K562 (cell line): ENCODE data around the gene KCTD7.
"Not testable (repeated sequence)": the region's sequence is repeated elsewhere in the genome, so short reads cannot be mapped to it uniquely, and the experiment has no call there.

ENCODE experiments used
- NFE2L1 ChIP-seq: fragments of 450-650 bp; IDR thresholded peaks from 2 replicates; pipeline ENCODE4 v1.6.1; 2016; ENCODE audit warnings: missing genetic modification characterization, low read depth, mild to moderate bottlenecking, missing compliant biosample characterization, moderate library complexity, borderline replicate concordance
- PCBP1 ChIP-seq: fragments of 200-400 bp; formaldehyde crosslinking; IDR thresholded peaks from 2 replicates; pipeline ENCODE4 v1.6.1; 2018; ENCODE audit warnings: mild to moderate bottlenecking, low read depth, low read length; ENCODE audit not compliant: poor library complexity, severe bottlenecking
- POLR2AphosphoS2 ChIP-seq: IDR thresholded peaks from 2 replicates; pipeline ENCODE4 v1.6.1; 2012; ENCODE audit warnings: low read length, improper control_type of control experiment
- RAD21 ChIP-seq, 2 experiments: fragments of 250-450 bp in 1 of 2; fragments of 450-650 bp in 1 of 2; sonication (Bioruptor Pico) in 1 of 2; formaldehyde crosslinking in 1 of 2; IDR thresholded peaks in 1 of 2; conservative IDR thresholded peaks in 1 of 2; 2 replicates each; pipeline versions ENCODE4 v1.4.0 to v1.8.0; 2020 to 2022; ENCODE audit warnings: mild to moderate bottlenecking in 2 of 2, moderate library complexity in 1 of 2
- TBP ChIP-seq: optimal IDR thresholded peaks from 2 replicates; pipeline ENCODE3; 2011; ENCODE audit warnings: low read depth, low read length, improper control_type of control experiment
- YY1 ChIP-seq, 3 experiments: IDR thresholded peaks; 2 replicates each; pipeline ENCODE4 v1.6.1; 2011; ENCODE audit warnings: low read length in 2 of 3, mild to moderate bottlenecking in 2 of 3, moderate library complexity in 2 of 3, borderline replicate concordance in 1 of 3, control low read depth in 1 of 3, low read depth in 1 of 3; ENCODE audit not compliant: insufficient read depth in 3 of 3, insufficient replicate concordance in 2 of 3, control insufficient read depth in 1 of 3, insufficient read length in 1 of 3; ENCODE audit errors: extremely low read depth in 1 of 3
- ZFX ChIP-seq: sonication (generic); formaldehyde crosslinking; IDR thresholded peaks from 2 replicates; pipeline ENCODE4 v1.8.0; 2022; ENCODE audit warnings: mild to moderate bottlenecking, missing genetic modification reagents, moderate library complexity
- ZNF41 ChIP-seq: fragments of 250-450 bp; sonication (Bioruptor Pico); conservative IDR thresholded peaks from 2 replicates; pipeline ENCODE4 v1.4.0; 2020; ENCODE audit warnings: mild to moderate bottlenecking
- ZSCAN29 ChIP-seq: fragments of 450-650 bp; IDR thresholded peaks from 2 replicates; pipeline ENCODE4 v1.6.1; 2017
- TF ChIP-seq, protein P1 (sequence below), 3 experiments: IDR thresholded peaks in 2 of 3; conservative IDR thresholded peaks in 1 of 3; 2 replicates each; pipeline ENCODE4 v1.5.1; 2011 to 2012; ENCODE audit warnings: low read length in 3 of 3, mild to moderate bottlenecking in 3 of 3, control low read depth in 2 of 3, improper control_type of control experiment in 1 of 3, inconsistent platforms in 1 of 3, low read depth in 1 of 3, mixed read lengths in 1 of 3, moderate library complexity in 1 of 3; ENCODE audit not compliant: insufficient read depth in 2 of 3
- TF ChIP-seq, protein P2 (sequence below): sonication (generic); formaldehyde crosslinking; IDR thresholded peaks from 2 replicates; pipeline ENCODE4 v1.8.0; 2022; ENCODE audit warnings: mild to moderate bottlenecking, missing genetic modification reagents
- TF ChIP-seq, protein P3 (sequence below): sonication (generic); formaldehyde crosslinking; IDR thresholded peaks from 2 replicates; pipeline ENCODE4 v1.8.0; 2022; ENCODE audit warnings: missing genetic modification reagents, mild to moderate bottlenecking, moderate library complexity, borderline replicate concordance
- TF ChIP-seq, protein P4 (sequence below): sonication (generic); formaldehyde crosslinking; IDR thresholded peaks from 2 replicates; pipeline ENCODE4 v1.8.0; 2022; ENCODE audit warnings: mild to moderate bottlenecking, low read depth, missing genetic modification reagents
- TF ChIP-seq, protein P5 (sequence below), 2 experiments: fragments of 450-650 bp; formaldehyde crosslinking in 1 of 2; IDR thresholded peaks; 2 replicates each; pipeline versions ENCODE4 v1.4.0 to v1.6.1; 2014 to 2020; ENCODE audit warnings: mild to moderate bottlenecking in 2 of 2, borderline replicate concordance in 1 of 2, low read depth in 1 of 2

DNA sequence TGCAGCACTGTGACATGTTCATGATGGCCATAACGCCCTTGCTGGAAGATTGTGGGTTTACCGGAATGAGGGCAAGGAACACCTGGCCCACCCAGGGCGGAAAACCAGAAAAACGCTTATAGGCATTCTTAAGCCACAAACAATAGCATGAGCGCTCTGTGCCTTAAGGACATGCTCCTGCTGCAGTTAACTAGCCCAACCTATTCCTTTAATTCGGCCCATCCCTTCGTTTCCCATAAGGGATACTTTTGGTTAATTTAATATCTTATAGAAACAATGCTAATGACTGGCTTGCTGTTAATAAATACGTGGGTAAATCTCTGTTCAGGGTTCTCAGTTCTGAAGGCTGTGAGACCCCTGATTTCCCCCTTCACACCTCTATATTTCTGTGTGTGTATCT, 34.6 kb upstream of the KCTD7 start:
- TF ChIP-seq, protein P1, sequence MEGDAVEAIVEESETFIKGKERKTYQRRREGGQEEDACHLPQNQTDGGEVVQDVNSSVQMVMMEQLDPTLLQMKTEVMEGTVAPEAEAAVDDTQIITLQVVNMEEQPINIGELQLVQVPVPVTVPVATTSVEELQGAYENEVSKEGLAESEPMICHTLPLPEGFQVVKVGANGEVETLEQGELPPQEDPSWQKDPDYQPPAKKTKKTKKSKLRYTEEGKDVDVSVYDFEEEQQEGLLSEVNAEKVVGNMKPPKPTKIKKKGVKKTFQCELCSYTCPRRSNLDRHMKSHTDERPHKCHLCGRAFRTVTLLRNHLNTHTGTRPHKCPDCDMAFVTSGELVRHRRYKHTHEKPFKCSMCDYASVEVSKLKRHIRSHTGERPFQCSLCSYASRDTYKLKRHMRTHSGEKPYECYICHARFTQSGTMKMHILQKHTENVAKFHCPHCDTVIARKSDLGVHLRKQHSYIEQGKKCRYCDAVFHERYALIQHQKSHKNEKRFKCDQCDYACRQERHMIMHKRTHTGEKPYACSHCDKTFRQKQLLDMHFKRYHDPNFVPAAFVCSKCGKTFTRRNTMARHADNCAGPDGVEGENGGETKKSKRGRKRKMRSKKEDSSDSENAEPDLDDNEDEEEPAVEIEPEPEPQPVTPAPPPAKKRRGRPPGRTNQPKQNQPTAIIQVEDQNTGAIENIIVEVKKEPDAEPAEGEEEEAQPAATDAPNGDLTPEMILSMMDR (IDR thresholded peaks at IDR 0.05 in 2 of 3, conservative IDR thresholded peaks at IDR 0.05 in 1 of 3; ENCODE audit: insufficient read depth in 2 of 3, low read depth in 1 of 3, low read length in 3 of 3), result not testable (repeated sequence)
- TF ChIP-seq, protein P2, sequence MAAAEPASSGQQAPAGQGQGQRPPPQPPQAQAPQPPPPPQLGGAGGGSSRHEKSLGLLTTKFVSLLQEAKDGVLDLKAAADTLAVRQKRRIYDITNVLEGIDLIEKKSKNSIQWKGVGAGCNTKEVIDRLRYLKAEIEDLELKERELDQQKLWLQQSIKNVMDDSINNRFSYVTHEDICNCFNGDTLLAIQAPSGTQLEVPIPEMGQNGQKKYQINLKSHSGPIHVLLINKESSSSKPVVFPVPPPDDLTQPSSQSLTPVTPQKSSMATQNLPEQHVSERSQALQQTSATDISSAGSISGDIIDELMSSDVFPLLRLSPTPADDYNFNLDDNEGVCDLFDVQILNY, result not testable (repeated sequence)
- TF ChIP-seq NFE2L1; ZNF41 (CRISPR knock-in tag); PCBP1; ZFX (CRISPR knock-in tag); YY1 (IDR thresholded peaks at IDR 0.05; ENCODE audit: borderline replicate concordance in 1 of 3, control insufficient read depth in 1 of 3, extremely low read depth in 1 of 3, insufficient read depth in 3 of 3, insufficient read length in 1 of 3, insufficient replicate concordance in 2 of 3, low read depth in 1 of 3, low read length in 2 of 3); RAD21 (CRISPR knock-in tag; conservative IDR thresholded peaks at IDR 0.05 in 1 of 2, IDR thresholded peaks at IDR 0.05 in 1 of 2); TBP; ZSCAN29; POLR2AphosphoS2: not testable (repeated sequence)
- TF ChIP-seq, protein P3, sequence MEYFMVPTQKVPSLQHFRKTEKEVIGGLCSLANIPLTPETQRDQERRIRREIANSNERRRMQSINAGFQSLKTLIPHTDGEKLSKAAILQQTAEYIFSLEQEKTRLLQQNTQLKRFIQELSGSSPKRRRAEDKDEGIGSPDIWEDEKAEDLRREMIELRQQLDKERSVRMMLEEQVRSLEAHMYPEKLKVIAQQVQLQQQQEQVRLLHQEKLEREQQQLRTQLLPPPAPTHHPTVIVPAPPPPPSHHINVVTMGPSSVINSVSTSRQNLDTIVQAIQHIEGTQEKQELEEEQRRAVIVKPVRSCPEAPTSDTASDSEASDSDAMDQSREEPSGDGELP (CRISPR knock-in tag), result not testable (repeated sequence)
- TF ChIP-seq, protein P4, sequence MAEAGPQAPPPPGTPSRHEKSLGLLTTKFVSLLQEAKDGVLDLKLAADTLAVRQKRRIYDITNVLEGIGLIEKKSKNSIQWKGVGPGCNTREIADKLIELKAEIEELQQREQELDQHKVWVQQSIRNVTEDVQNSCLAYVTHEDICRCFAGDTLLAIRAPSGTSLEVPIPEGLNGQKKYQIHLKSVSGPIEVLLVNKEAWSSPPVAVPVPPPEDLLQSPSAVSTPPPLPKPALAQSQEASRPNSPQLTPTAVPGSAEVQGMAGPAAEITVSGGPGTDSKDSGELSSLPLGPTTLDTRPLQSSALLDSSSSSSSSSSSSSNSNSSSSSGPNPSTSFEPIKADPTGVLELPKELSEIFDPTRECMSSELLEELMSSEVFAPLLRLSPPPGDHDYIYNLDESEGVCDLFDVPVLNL (CRISPR knock-in tag), result not testable (repeated sequence)
- TF ChIP-seq, protein P5, sequence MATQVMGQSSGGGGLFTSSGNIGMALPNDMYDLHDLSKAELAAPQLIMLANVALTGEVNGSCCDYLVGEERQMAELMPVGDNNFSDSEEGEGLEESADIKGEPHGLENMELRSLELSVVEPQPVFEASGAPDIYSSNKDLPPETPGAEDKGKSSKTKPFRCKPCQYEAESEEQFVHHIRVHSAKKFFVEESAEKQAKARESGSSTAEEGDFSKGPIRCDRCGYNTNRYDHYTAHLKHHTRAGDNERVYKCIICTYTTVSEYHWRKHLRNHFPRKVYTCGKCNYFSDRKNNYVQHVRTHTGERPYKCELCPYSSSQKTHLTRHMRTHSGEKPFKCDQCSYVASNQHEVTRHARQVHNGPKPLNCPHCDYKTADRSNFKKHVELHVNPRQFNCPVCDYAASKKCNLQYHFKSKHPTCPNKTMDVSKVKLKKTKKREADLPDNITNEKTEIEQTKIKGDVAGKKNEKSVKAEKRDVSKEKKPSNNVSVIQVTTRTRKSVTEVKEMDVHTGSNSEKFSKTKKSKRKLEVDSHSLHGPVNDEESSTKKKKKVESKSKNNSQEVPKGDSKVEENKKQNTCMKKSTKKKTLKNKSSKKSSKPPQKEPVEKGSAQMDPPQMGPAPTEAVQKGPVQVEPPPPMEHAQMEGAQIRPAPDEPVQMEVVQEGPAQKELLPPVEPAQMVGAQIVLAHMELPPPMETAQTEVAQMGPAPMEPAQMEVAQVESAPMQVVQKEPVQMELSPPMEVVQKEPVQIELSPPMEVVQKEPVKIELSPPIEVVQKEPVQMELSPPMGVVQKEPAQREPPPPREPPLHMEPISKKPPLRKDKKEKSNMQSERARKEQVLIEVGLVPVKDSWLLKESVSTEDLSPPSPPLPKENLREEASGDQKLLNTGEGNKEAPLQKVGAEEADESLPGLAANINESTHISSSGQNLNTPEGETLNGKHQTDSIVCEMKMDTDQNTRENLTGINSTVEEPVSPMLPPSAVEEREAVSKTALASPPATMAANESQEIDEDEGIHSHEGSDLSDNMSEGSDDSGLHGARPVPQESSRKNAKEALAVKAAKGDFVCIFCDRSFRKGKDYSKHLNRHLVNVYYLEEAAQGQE (IDR thresholded peaks at IDR 0.05; ENCODE audit: borderline replicate concordance), result not testable (repeated sequence)
- TF ChIP-seq, protein P5 (CRISPR knock-in tag; IDR thresholded peaks at IDR 0.05; ENCODE audit: low read depth), result not testable (repeated sequence)
